ENCODE results near the gene ADARB2. TPM values are rescaled to one million over a fixed set of nuclear protein-coding genes. Genes with fewer than 3 reads are reported as not detected.

The ADARB2 gene
- total RNA-seq, 2 donors from 2014 or later = 8.0 to 12.2 TPM

- TF ChIP-seq, protein P1, sequence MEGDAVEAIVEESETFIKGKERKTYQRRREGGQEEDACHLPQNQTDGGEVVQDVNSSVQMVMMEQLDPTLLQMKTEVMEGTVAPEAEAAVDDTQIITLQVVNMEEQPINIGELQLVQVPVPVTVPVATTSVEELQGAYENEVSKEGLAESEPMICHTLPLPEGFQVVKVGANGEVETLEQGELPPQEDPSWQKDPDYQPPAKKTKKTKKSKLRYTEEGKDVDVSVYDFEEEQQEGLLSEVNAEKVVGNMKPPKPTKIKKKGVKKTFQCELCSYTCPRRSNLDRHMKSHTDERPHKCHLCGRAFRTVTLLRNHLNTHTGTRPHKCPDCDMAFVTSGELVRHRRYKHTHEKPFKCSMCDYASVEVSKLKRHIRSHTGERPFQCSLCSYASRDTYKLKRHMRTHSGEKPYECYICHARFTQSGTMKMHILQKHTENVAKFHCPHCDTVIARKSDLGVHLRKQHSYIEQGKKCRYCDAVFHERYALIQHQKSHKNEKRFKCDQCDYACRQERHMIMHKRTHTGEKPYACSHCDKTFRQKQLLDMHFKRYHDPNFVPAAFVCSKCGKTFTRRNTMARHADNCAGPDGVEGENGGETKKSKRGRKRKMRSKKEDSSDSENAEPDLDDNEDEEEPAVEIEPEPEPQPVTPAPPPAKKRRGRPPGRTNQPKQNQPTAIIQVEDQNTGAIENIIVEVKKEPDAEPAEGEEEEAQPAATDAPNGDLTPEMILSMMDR (IDR thresholded peaks at IDR 0.05) = no peak
- TF ChIP-seq POLR2A (IDR thresholded peaks at IDR 0.05) = no peak
- H3K4me3 ChIP-seq = no peak overlapping the region
- no peaks in the 10 kb centered on the region for H3K36me3 ChIP-seq (replicated peaks in 1 of 2; ENCODE audit: insufficient read depth in 1 of 2, low read depth in 2 of 2)
- no peaks in the 10 kb centered on the region for H3K27me3 ChIP-seq
- DNase-seq = no peak
- WGBS, 2 donors = 89 to 93% methylated on average over 13 to 17 of the region's 17 CpGs
- no peaks in the 10 kb centered on the region for H3K4me1 ChIP-seq
- ATAC-seq = no peak
- no peaks in the 10 kb centered on the region for H3K9me3 ChIP-seq
- intact Hi-C loops (cut with DNase I) = no loop called here
- H3K27ac ChIP-seq = no peak overlapping the region
These were observed 148.1 kb downstream of the ADARB2 start for GRCh38 chr10:1589257-1589656.

GRCh38 chr10:1582739-1583138 lies 154.6 kb downstream of the ADARB2 start:
- Histone ChIP-seq H3K27me3 (no peaks in the 10 kb centered on the region), H3K4me1 (no peaks in the 10 kb centered on the region), H3K9me3 (no peaks in the 10 kb centered on the region), H3K4me3 (no peak overlapping the region), H3K27ac (no peak overlapping the region), H3K36me3 (replicated peaks in 1 of 2; ENCODE audit: insufficient read depth in 1 of 2, low read depth in 2 of 2) (no peaks in the 10 kb centered on the region)
- WGBS, 2 donors = 39 to 69% methylated on average over 4 of the region's 4 CpGs
- intact Hi-C loops (cut with DNase I) = no loop called here
- TF ChIP-seq, protein P1 (IDR thresholded peaks at IDR 0.05) = no peak
- TF ChIP-seq POLR2A (IDR thresholded peaks at IDR 0.05) = no peak
- ATAC-seq (no peak), DNase-seq (no peak)

GRCh38 chr10:1581189-1581588 lies 156.1 kb downstream of the ADARB2 start:
- DNase-seq = no peak
- WGBS, 2 donors = 39 to 59% methylated on average over 8 to 11 of the region's 11 CpGs
- no peak for ATAC-seq
- no peak overlapping the region for H3K4me3 ChIP-seq
- no peaks in the 10 kb centered on the region for H3K27me3 ChIP-seq
- H3K27ac ChIP-seq = no peak overlapping the region
- intact Hi-C loops (cut with DNase I) = no loop called here
- no peaks in the 10 kb centered on the region for H3K9me3 ChIP-seq
- H3K4me1 ChIP-seq = no peaks in the 10 kb centered on the region
- H3K36me3 ChIP-seq (replicated peaks in 1 of 2; ENCODE audit: insufficient read depth in 1 of 2, low read depth in 2 of 2) = no peaks in the 10 kb centered on the region
- TF ChIP-seq POLR2A (IDR thresholded peaks at IDR 0.05) = no peak
- TF ChIP-seq, protein P1 (IDR thresholded peaks at IDR 0.05) = no peak

DNA sequence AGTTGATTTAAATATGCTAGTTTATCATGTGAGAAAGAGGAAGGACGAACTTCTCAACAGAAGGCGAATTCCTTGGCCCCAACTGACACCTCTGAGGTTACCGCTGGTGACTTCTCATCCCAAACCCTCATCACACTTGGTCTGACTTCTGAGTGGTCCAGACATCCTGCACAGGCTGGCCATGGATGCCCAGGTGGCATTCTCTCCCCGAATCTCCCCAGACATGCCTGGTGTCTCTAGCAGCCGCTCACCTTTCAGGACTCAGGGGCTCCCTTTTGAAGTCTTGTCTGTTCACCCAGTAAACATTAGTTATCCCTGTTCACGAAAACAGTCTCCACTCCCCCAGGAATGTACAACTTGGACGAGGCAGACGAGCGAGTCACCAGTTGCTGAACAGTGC lies 157.7 kb downstream of the ADARB2 start:
- ATAC-seq (no peak), DNase-seq (no peak)
- Histone ChIP-seq H3K4me3 (no peak overlapping the region), H3K9me3 (no peaks in the 10 kb centered on the region), H3K27me3 (no peaks in the 10 kb centered on the region), H3K36me3 (replicated peaks in 1 of 2; ENCODE audit: insufficient read depth in 1 of 2, low read depth in 2 of 2) (no peaks in the 10 kb centered on the region), H3K4me1 (no peaks in the 10 kb centered on the region), H3K27ac (no peak overlapping the region)
- intact Hi-C loops (cut with DNase I) = no loop called here
- 33 to 48% methylated on average over 9 of the region's 9 CpGs for WGBS, 2 donors
- TF ChIP-seq, protein P1 (IDR thresholded peaks at IDR 0.05) = no peak
- TF ChIP-seq POLR2A (IDR thresholded peaks at IDR 0.05) = no peak

DNA sequence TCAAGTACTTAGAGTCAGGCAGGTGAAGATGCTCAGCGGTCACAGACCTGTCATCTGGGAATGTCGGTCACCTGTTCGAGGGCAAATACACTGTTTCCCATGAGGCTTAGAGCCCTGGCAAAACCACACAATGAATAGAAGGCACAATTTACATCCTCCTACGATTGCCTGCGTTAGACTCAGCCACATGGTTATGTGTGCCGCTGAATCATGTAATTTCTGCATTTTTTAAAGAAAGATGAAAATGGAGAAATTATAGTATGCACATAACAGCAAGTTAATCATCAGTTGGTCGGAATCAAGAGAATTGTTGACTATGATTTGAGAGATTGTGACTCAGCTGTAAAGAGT lies 158.2 kb downstream of the ADARB2 start:
- Histone ChIP-seq H3K4me1 (no peaks in the 10 kb centered on the region), H3K9me3 (no peaks in the 10 kb centered on the region), H3K4me3 (no peak overlapping the region), H3K27me3 (no peaks in the 10 kb centered on the region), H3K27ac (no peak overlapping the region), H3K36me3 (replicated peaks in 1 of 2; ENCODE audit: insufficient read depth in 1 of 2, low read depth in 2 of 2) (no peaks in the 10 kb centered on the region)
- ATAC-seq = no peak
- TF ChIP-seq POLR2A (IDR thresholded peaks at IDR 0.05) = no peak
- TF ChIP-seq, protein P1 (IDR thresholded peaks at IDR 0.05) = no peak
- DNase-seq = no peak
- intact Hi-C loops (cut with DNase I) = no loop called here
- WGBS, 2 donors = 55 to 72% methylated on average over 7 of the region's 7 CpGs
